HUES64 (cell line): ENCODE results near the gene IFI35.
"Not testable (repeated sequence)": the region's sequence is repeated elsewhere in the genome, so short reads cannot be mapped to it uniquely, and the experiment has no call there.

Source experiments
- H3K27ac ChIP-seq: 2 replicates; pipeline ENCODE4 v1.7.0; 2013; ENCODE audit warnings: low read depth, low read length, inconsistent platforms
- H3K27me3 ChIP-seq: 2 replicates; pipeline ENCODE4 v1.6.1; 2013; ENCODE audit warnings: mild to moderate bottlenecking, low read length; ENCODE audit not compliant: insufficient read depth
- H3K36me3 ChIP-seq: 2 replicates; pipeline ENCODE4 v1.6.1; 2013; ENCODE audit warnings: mild to moderate bottlenecking, low read length; ENCODE audit not compliant: insufficient read depth
- H3K4me1 ChIP-seq: 2 replicates; pipeline ENCODE4 v1.6.1; 2013; ENCODE audit warnings: mild to moderate bottlenecking, low read length, moderate library complexity; ENCODE audit not compliant: insufficient read depth
- H3K4me3 ChIP-seq: 2 replicates; pipeline ENCODE4 v1.5.1; 2013; ENCODE audit warnings: mild to moderate bottlenecking, low read length, moderate library complexity
- H3K9ac ChIP-seq: 2 replicates; pipeline ENCODE4 v1.6.1; 2013; ENCODE audit warnings: mild to moderate bottlenecking, low read depth, low read length
- H3K9me3 ChIP-seq: 2 replicates; pipeline ENCODE4 v1.6.1; 2013; ENCODE audit warnings: low read depth, low read length; ENCODE audit not compliant: insufficient read depth
- WGBS: fragments of 150-250, 120-280 bp; methylation state at CpG from one replicate; pipeline ENCODE4 v1.1.7; 2013; ENCODE audit warnings: missing lambda C conversion rate; 5-methylcytosine and 5-hydroxymethylcytosine counted together

Gene IFI35

GRCh38 chr17:43043307-43043706, 36.7 kb downstream of the IFI35 start:
- H3K4me1 ChIP-seq = peaks cover 29% of the 10 kb centered on the region
- H3K4me3 ChIP-seq = no peak overlapping the region
- H3K9ac ChIP-seq = no peak overlapping the region
- H3K9me3 ChIP-seq = no peaks in the 10 kb centered on the region
- peaks cover 22% of the 10 kb centered on the region for H3K36me3 ChIP-seq
- peak overlapping the region; percentile 40; the same call in 1 of the 2 replicates for H3K27ac ChIP-seq
- no peaks in the 10 kb centered on the region for H3K27me3 ChIP-seq

DNA sequence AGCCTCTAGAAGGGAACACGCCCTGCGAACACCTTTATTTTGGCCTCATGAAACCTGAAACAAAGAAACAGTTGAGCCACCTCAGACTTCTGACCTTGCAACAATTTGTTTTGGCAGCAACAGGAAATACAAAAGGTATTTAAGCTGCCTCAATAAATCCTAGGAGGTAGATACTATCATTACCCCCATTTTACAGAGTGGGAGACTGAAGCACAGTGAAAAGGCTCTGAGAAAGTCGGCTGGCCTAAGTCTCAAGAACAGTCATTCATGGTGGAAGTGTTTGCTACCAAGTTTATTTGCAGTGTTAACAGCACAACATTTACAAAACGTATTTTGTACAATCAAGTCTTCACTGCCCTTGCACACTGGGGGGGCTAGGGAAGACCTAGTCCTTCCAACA, 37.4 kb downstream of the IFI35 start:
- H3K36me3 ChIP-seq = peaks cover 27% of the 10 kb centered on the region
- H3K27ac ChIP-seq = no peak overlapping the region
- no peak overlapping the region for H3K4me3 ChIP-seq

DNA sequence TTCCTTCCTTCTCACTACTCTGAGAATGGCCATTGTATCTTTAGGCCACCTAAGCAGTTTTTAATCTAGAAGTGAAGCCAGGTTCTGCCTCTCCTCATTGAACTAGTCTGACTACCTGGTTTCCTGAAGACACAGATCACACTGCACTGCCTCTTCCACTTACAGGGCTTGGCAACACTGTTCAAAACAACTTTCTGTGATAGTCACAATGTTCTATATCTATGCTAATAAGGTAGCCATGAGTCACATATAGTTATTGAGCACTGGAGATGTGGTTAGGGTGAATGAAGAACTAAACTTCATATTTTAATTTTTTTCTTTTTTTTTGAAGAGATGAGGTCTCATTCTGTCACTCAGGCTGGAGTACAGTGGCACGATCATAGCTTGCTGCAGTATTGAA, 45.4 kb downstream of the IFI35 start:
- Histone ChIP-seq H3K27ac (no peak overlapping the region), H3K27me3 (no peaks in the 10 kb centered on the region), H3K9ac (no peak overlapping the region), H3K36me3 (peaks cover 67% of the 10 kb centered on the region), H3K9me3 (no peaks in the 10 kb centered on the region), H3K4me3 (no peak overlapping the region), H3K4me1 (no peaks in the 10 kb centered on the region)
- WGBS = 96% methylated on average over 1 of the region's 1 CpG

More for the DNA sequence above, 37.4 kb downstream of the IFI35 start:
- Histone ChIP-seq H3K9ac (no peak overlapping the region), H3K9me3 (no peaks in the 10 kb centered on the region), H3K27me3 (no peaks in the 10 kb centered on the region), H3K4me1 (peaks cover 29% of the 10 kb centered on the region)
- 92% methylated on average over 4 of the region's 4 CpGs for WGBS

GRCh38 chr17:43053008-43053407, 46.4 kb downstream of the IFI35 start:
- H3K27me3 ChIP-seq, H3K4me1 ChIP-seq, H3K9me3 ChIP-seq, H3K4me3 ChIP-seq, H3K27ac ChIP-seq, H3K9ac ChIP-seq: not testable (repeated sequence)
- peaks cover 64% of the 10 kb centered on the region for H3K36me3 ChIP-seq
- 93% methylated on average over 7 of the region's 7 CpGs for WGBS

- Histone ChIP-seq H3K9me3 (no peaks in the 10 kb centered on the region), H3K4me1 (no peaks in the 10 kb centered on the region), H3K9ac (no peak overlapping the region), H3K27me3 (no peaks in the 10 kb centered on the region), H3K27ac (no peak overlapping the region), H3K36me3 (peaks cover 66% of the 10 kb centered on the region), H3K4me3 (no peak overlapping the region)
- WGBS = 97% methylated on average over 7 of the region's 7 CpGs
Observed at GRCh38 chr17:43056051-43056450, 49.5 kb downstream of the IFI35 start.

GRCh38 chr17:43062984-43063638, 56.5 kb downstream of the IFI35 start:
- Histone ChIP-seq H3K4me1 (peaks cover 15% of the 10 kb centered on the region), H3K27ac (peak overlapping the region; percentile 60), H3K4me3 (no peak overlapping the region), H3K27me3 (no peaks in the 10 kb centered on the region), H3K36me3 (peaks cover 53% of the 10 kb centered on the region), H3K9me3 (no peaks in the 10 kb centered on the region), H3K9ac (no peak overlapping the region)
- WGBS = 90% methylated on average over 9 of the region's 10 CpGs
